Smooth muscle cell (in vitro differentiated cells): ENCODE measurements around the gene ZNF12. TPM values are rescaled to one million over a fixed set of nuclear protein-coding genes. Genes with fewer than 3 reads are reported as not detected.

ENCODE experiments used
- DNase-seq: peaks from one replicate; lab custom pipeline; 2025; ENCODE audit not compliant: unreplicated experiment; lab: John Stamatoyannopoulos, UW
- H2AFZ ChIP-seq: fragments of 200-600 bp; sonication (generic); 2 replicates; pipeline ENCODE4 v1.6.0; 2016; ENCODE audit warnings: antibody characterized with exemption, low read depth, mild to moderate bottlenecking
- H3F3A ChIP-seq: fragments of 200-600 bp; sonication (generic); 2 replicates; pipeline ENCODE4 v1.6.0; 2017; ENCODE audit warnings: antibody characterized with exemption, low read depth
- H3K27ac ChIP-seq: fragments of 200-600 bp; sonication (generic); 2 replicates; pipeline ENCODE4 v1.5.1; 2016; ENCODE audit warnings: low read depth, mild to moderate bottlenecking
- H3K27me3 ChIP-seq: fragments of 200-600 bp; sonication (generic); 2 replicates; pipeline ENCODE4 v1.6.1; 2016; ENCODE audit warnings: low read depth, mild to moderate bottlenecking
- H3K36me3 ChIP-seq: fragments of 200-600 bp; sonication (generic); 2 replicates; pipeline ENCODE4 v1.5.1; 2016; ENCODE audit warnings: low read depth
- H3K4me1 ChIP-seq: fragments of 200-600 bp; sonication (generic); 2 replicates; pipeline ENCODE4 v1.5.1; 2016; ENCODE audit warnings: low read depth
- H3K4me2 ChIP-seq: fragments of 200-600 bp; sonication (generic); 2 replicates; pipeline ENCODE4 v1.6.0; 2016; ENCODE audit warnings: mild to moderate bottlenecking
- H3K4me3 ChIP-seq: fragments of 200-600 bp; sonication (generic); 2 replicates; pipeline ENCODE4 v1.5.1; 2016; ENCODE audit warnings: mild to moderate bottlenecking
- H3K79me2 ChIP-seq: fragments of 200-600 bp; sonication (generic); 2 replicates; pipeline ENCODE4 v1.6.0; 2016; ENCODE audit warnings: low read depth, mild to moderate bottlenecking
- H3K9ac ChIP-seq: fragments of 200-600 bp; sonication (generic); 2 replicates; pipeline ENCODE4 v1.6.0; 2016; ENCODE audit warnings: low read depth
- H3K9me3 ChIP-seq: fragments of 200-600 bp; sonication (generic); replicated peaks from 2 replicates; pipeline ENCODE4 v1.5.1; 2016; ENCODE audit warnings: low read depth
- H4K20me1 ChIP-seq: fragments of 200-600 bp; sonication (generic); 2 replicates; pipeline ENCODE4 v1.6.0; 2016; ENCODE audit warnings: low read depth
- WGBS: methylation state at CpG from one replicate; pipeline ENCODE4 v1.1.7; 2016; ENCODE audit warnings: low lambda C conversion rate; 5-methylcytosine and 5-hydroxymethylcytosine counted together
- polyA plus RNA-seq: library from polyadenylated mRNA; unstranded; fragments of >200 nt; fragmentation: Nextera tagmentation; extraction: Ambion mirVana; gene quantifications from 2 replicates; pipeline ENCODE4 v1.2.1, GENCODE V29; 2016
- total RNA-seq: library from RNA; depleted of rRNA; stranded (reverse); fragments of >200 nt; gene quantifications from 2 replicates; pipeline ENCODE4 v1.2.3, GENCODE V29; 2014
- TF ChIP-seq, protein P1 (sequence below): fragments of 200-600 bp; sonication (generic); IDR thresholded peaks from 2 replicates; pipeline ENCODE4 v1.5.1; 2017; ENCODE audit warnings: borderline replicate concordance, mild to moderate bottlenecking, antibody characterized with exemption; ENCODE audit not compliant: insufficient read depth, poor library complexity, severe bottlenecking

Gene ZNF12
- total and polyA plus RNA-seq, 2 experiments from 2014 or later: 8.7 to 13.9 TPM

DNA sequence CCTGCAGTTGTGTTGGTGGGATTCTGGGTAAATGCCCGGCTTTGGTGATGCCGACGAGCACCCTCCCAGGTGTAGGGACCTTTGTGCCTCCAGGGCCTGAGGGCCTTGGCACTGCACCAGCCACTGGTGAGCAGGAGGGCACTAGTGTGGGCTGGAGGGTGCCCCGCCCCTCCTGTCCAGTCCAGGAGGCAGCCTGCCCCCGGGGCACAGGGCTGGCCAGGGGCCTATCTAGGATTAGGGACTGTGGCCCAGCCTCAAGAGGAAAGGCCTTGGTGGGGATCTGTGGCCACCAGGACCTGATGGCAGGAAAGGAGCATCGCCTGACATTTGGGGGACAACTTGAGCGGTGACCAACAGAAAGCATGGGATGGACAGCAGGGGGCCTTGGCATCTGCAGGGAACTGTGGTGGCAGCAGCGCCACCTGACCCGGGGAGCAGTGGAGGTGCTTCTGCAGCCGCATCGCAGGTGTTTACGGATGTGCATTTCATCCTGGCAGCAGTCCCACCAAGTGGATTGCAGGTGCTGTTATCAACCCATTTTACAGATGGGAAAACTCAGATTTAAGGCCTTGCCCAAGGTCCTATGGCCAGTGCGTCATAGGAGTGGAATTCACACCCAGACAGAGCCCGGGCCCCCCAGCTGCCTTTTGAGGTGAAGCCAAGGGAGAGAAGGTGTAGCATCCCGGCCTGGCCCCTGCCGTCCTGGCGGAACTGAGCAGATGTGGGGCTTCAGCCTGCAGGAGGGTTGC is 58.5 kb downstream of the ZNF12 start:
- no peaks in the 10 kb centered on the region for H3K79me2 ChIP-seq
- H3K4me1 ChIP-seq: no peaks in the 10 kb centered on the region
- H3K4me2 ChIP-seq: no peak overlapping the region
- H3K4me3 ChIP-seq: no peak overlapping the region
- H3K27me3 ChIP-seq: no peaks in the 10 kb centered on the region
- H4K20me1 ChIP-seq: peaks cover 32% of the 10 kb centered on the region
- no peak overlapping the region for H3K9ac ChIP-seq
- TF ChIP-seq, protein P1, sequence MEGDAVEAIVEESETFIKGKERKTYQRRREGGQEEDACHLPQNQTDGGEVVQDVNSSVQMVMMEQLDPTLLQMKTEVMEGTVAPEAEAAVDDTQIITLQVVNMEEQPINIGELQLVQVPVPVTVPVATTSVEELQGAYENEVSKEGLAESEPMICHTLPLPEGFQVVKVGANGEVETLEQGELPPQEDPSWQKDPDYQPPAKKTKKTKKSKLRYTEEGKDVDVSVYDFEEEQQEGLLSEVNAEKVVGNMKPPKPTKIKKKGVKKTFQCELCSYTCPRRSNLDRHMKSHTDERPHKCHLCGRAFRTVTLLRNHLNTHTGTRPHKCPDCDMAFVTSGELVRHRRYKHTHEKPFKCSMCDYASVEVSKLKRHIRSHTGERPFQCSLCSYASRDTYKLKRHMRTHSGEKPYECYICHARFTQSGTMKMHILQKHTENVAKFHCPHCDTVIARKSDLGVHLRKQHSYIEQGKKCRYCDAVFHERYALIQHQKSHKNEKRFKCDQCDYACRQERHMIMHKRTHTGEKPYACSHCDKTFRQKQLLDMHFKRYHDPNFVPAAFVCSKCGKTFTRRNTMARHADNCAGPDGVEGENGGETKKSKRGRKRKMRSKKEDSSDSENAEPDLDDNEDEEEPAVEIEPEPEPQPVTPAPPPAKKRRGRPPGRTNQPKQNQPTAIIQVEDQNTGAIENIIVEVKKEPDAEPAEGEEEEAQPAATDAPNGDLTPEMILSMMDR: no peak
- WGBS: 90% methylated on average over 17 of the region's 17 CpGs
- H2AFZ ChIP-seq: no peak overlapping the region
- no peak overlapping the region for H3K27ac ChIP-seq
- H3K36me3 ChIP-seq: no peaks in the 10 kb centered on the region
- H3K9me3 ChIP-seq: no peaks in the 10 kb centered on the region
- no peaks in the 10 kb centered on the region for H3F3A ChIP-seq
- no peak for DNase-seq

DNA sequence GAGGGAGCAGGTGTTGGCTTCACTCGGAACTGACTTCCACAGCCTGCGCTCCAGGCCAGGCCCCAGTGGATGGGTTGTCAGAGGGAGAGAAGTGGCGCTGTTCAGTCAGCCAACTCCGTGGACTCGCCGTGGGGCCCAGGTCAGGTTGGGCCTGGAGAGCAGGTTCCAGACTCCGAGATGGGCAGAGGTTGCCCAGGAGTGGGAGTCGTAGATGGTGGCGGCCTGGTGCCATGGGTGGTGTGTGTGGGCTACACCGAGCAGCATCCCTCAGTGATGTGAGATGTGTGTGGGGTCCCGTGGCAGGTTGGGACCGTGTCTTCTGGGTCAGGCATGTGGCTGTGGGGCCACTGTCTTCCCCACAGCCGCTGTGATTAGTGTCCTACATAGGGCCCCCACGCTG is 59.2 kb downstream of the ZNF12 start:
- TF ChIP-seq, protein P1: no peak
- no peaks in the 10 kb centered on the region for H3K27me3 ChIP-seq
- H3K36me3 ChIP-seq: no peaks in the 10 kb centered on the region
- H3K27ac ChIP-seq: no peak overlapping the region
- no peak overlapping the region for H3K9ac ChIP-seq
- DNase-seq: no peak
- H4K20me1 ChIP-seq: peaks cover 32% of the 10 kb centered on the region
- no peak overlapping the region for H3K4me2 ChIP-seq
- no peaks in the 10 kb centered on the region for H3F3A ChIP-seq
- H3K4me3 ChIP-seq: no peak overlapping the region
- 97% methylated on average over 14 of the region's 14 CpGs for WGBS
- no peaks in the 10 kb centered on the region for H3K4me1 ChIP-seq
- H3K79me2 ChIP-seq: no peaks in the 10 kb centered on the region
- no peak overlapping the region for H2AFZ ChIP-seq
- H3K9me3 ChIP-seq: no peaks in the 10 kb centered on the region

DNA sequence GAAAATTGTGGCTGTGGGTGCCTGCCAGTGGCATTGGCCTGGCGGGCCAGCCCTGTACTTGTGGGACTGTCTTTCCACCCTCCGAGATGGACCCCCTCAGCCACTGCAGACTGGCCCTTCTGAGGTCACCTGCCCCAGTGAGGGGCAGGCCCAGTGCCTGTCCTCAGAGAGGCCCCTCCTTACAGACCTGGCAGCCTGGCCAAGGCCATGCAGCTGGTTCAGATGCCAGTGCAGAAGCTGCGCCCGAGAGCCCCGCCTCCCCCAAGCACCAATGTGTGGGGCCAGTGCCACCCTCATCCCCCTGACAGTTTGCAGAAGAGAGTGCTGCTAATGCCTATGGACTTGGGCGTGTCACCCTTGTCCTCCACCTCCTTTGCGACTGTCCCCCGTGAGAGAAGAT is 59.7 kb downstream of the ZNF12 start:
- Histone ChIP-seq H4K20me1 (peaks cover 32% of the 10 kb centered on the region), H3K36me3 (no peaks in the 10 kb centered on the region), H3F3A (no peaks in the 10 kb centered on the region), H3K9me3 (no peaks in the 10 kb centered on the region), H3K4me1 (no peaks in the 10 kb centered on the region), H3K79me2 (no peaks in the 10 kb centered on the region), H3K27me3 (no peaks in the 10 kb centered on the region), H2AFZ (no peak overlapping the region), H3K4me3 (no peak overlapping the region), H3K9ac (no peak overlapping the region), H3K4me2 (no peak overlapping the region), H3K27ac (no peak overlapping the region)
- 95% methylated on average over 8 of the region's 8 CpGs for WGBS
- DNase-seq: no peak
- TF ChIP-seq, protein P1: no peak

DNA sequence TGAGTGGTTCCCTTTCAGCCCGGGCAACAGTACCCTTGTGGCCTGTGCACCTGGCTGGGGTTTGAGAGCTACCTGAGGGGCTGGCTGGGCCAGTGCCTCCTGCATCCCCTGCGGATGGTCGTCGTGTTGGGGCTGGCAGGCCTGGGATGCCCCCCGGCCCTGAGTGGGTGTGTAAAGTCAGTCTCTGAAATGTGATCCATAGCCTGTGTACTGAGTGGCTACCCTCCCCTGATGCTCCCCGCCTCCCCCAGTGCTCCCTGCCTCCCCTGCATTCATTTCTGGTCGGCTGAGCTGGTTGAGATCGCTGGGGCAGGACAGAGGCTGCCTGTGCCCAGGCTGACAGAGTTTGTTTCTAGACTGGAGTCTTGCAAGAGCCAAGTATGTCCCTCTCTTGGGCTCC is 60.3 kb downstream of the ZNF12 start:
- Histone ChIP-seq H3K36me3 (no peaks in the 10 kb centered on the region), H3K4me2 (no peak overlapping the region), H3K4me1 (no peaks in the 10 kb centered on the region), H3F3A (no peaks in the 10 kb centered on the region), H3K9ac (no peak overlapping the region), H2AFZ (no peak overlapping the region), H4K20me1 (peaks cover 36% of the 10 kb centered on the region), H3K27me3 (no peaks in the 10 kb centered on the region), H3K27ac (no peak overlapping the region), H3K9me3 (no peaks in the 10 kb centered on the region), H3K79me2 (no peaks in the 10 kb centered on the region), H3K4me3 (no peak overlapping the region)
- TF ChIP-seq, protein P1: no peak
- WGBS: 90% methylated on average over 8 of the region's 8 CpGs
- no peak for DNase-seq
